SK-MEL-5 (cell line): Measurements from ENCODE around the gene PHF20. TPM values are rescaled to one million over a fixed set of nuclear protein-coding genes. Genes with fewer than 3 reads are reported as not detected.
"Not testable (repeated sequence)": the region's sequence is repeated elsewhere in the genome, so short reads cannot be mapped to it uniquely, and the experiment has no call there.

Source experiments
- DNase-seq: peaks from one replicate; pipeline ENCODE4 v3.0.0-alpha.2; 2016; ENCODE audit warnings: low read depth, low spot score
- in situ Hi-C: cut with HindIII; loops from 2 replicates; pipeline ENCODE4 v1.10.0; 2016; ENCODE audit warnings: low sequenced_read_pairs, high pct_unique_total_duplicates, low pct_unique_long_range_greater_than_20kb
- total RNA-seq: library from RNA; depleted of rRNA; stranded (reverse); fragments of >200 nt; shearing (Covaris generic); gene quantifications from 2 replicates; pipeline ENCODE4 v1.2.3, GENCODE V29; 2014

Gene PHF20
- total RNA-seq, 1 experiment from 2014 or later, result 44.4 TPM

- in situ Hi-C loops, result no loop called here
- no peak for DNase-seq
Measured at GRCh38 chr20:35888657-35889056, 116.8 kb downstream of the PHF20 start.

- in situ Hi-C loops, result no loop called here
- DNase-seq, result no peak
Measured at GRCh38 chr20:35891375-35891774, 119.6 kb downstream of the PHF20 start.

- in situ Hi-C loops, result no loop called here
- DNase-seq, result no peak
Measured at GRCh38 chr20:35892871-35893270, 121.1 kb downstream of the PHF20 start.

- in situ Hi-C loops, result no loop called here
- no peak for DNase-seq
Measured at GRCh38 chr20:35893942-35894341, 122.1 kb downstream of the PHF20 start.

GRCh38 chr20:35895516-35895915, 123.7 kb downstream of the PHF20 start:
- DNase-seq, in situ Hi-C loops: not testable (repeated sequence)

- in situ Hi-C loops, result no loop called here
- no peak for DNase-seq
Measured at GRCh38 chr20:35899064-35899463, 127.2 kb downstream of the PHF20 start.

GRCh38 chr20:35901230-35901629, 129.4 kb downstream of the PHF20 start:
- DNase-seq, in situ Hi-C loops: not testable (repeated sequence)

- no peak for DNase-seq
- in situ Hi-C loops, result no loop called here
Measured at GRCh38 chr20:35901678-35902544, 130.1 kb downstream of the PHF20 start.

- in situ Hi-C loops, result no loop called here
- no peak for DNase-seq
Measured at GRCh38 chr20:35902545-35902941, 130.7 kb downstream of the PHF20 start.

- DNase-seq, result no peak
- in situ Hi-C loops, result no loop called here
Measured at GRCh38 chr20:35903843-35904242, 132.0 kb downstream of the PHF20 start.

GRCh38 chr20:35904982-35905663, 133.3 kb downstream of the PHF20 start:
- DNase-seq, result no peak
- in situ Hi-C loops, result no loop called here

GRCh38 chr20:35907017-35907701, 135.3 kb downstream of the PHF20 start:
- in situ Hi-C loops, result no loop called here

GRCh38 chr20:35908007-35908406, 136.2 kb downstream of the PHF20 start:
- no peak for DNase-seq
- in situ Hi-C loops, result no loop called here

More at GRCh38 chr20:35907017-35907701, 135.3 kb downstream of the PHF20 start:
- DNase-seq, result no peak

- no peak for DNase-seq
- in situ Hi-C loops, result no loop called here
Measured at GRCh38 chr20:35909176-35909575, 137.4 kb downstream of the PHF20 start.

- no peak for DNase-seq
- in situ Hi-C loops, result no loop called here
Measured at GRCh38 chr20:35909796-35910195, 138.0 kb downstream of the PHF20 start.

GRCh38 chr20:35910254-35910653, 138.4 kb downstream of the PHF20 start:
- no peak for DNase-seq
- in situ Hi-C loops, result no loop called here

GRCh38 chr20:35912881-35913280, 141.1 kb downstream of the PHF20 start:
- no peak for DNase-seq
- in situ Hi-C loops, result no loop called here

GRCh38 chr20:35917077-35917476, 145.3 kb downstream of the PHF20 start:
- in situ Hi-C loops, result no loop called here

More at GRCh38 chr20:35917077-35917476, 145.3 kb downstream of the PHF20 start:
- DNase-seq, result no peak
